ENCODE measurements around the gene SLC6A9. TPM values are rescaled to one million over a fixed set of nuclear protein-coding genes. Genes with fewer than 3 reads are reported as not detected.

The SLC6A9 gene
- 1 to 10 TPM; 1.9 to 2.3 TPM for total RNA-seq

- H3K27me3 Mint-ChIP-seq (ENCODE audit: low read depth): no peaks in the 10 kb centered on the region
- peak within 1 kb of the TSS; percentile 83 for H3K27ac Mint-ChIP-seq
- POLR2A ChIA-PET: interaction anchor here (1.0 kb wide), 1 partner anchor 38 kb away, joined by 5 read pairs; no protein-coding TSS in a partner anchor
- H3K4me1 Mint-ChIP-seq (ENCODE audit: low read depth): peaks cover 30% of the 10 kb centered on the region
- H3K4me3 Mint-ChIP-seq: peak within 1 kb of the TSS; percentile 80
- H3K9me3 Mint-ChIP-seq (ENCODE audit: insufficient read depth): no peaks in the 10 kb centered on the region
- DNase-seq: peak; percentile 46
- CTCF ChIA-PET: interaction anchor here (1.1 to 7.1 kb wide), 3 partner anchors 10 to 25 kb away, joined by 4 to 107 read pairs (median 5); no protein-coding TSS in a partner anchor
- no peaks in the 10 kb centered on the region for H3K36me3 Mint-ChIP-seq (ENCODE audit: low read depth)
- peak; percentile 4 for ATAC-seq
These were observed at the start of gene SLC6A9 for GRCh38 chr1:44031252-44032169. TSS of gene SLC6A9 (minus strand) at chr1:44031462. CDS start at chr1:44024277, 7,185 bp downstream.

- DNase-seq (no peak), ATAC-seq (no peak)
- no peaks in the 10 kb centered on the region for H3K9me3 Mint-ChIP-seq (ENCODE audit: insufficient read depth)
- no peak overlapping the region for H3K4me3 Mint-ChIP-seq
- peaks cover 24% of the 10 kb centered on the region for H3K27me3 Mint-ChIP-seq (ENCODE audit: low read depth)
- POLR2A ChIA-PET: no interaction called here
- no peaks in the 10 kb centered on the region for H3K36me3 Mint-ChIP-seq (ENCODE audit: low read depth)
- H3K4me1 Mint-ChIP-seq (ENCODE audit: low read depth): no peaks in the 10 kb centered on the region
- CTCF ChIA-PET: no interaction called here
- no peak overlapping the region for H3K27ac Mint-ChIP-seq
These were observed 48.3 kb upstream of the SLC6A9 start for GRCh38 chr1:44079566-44079965.

GRCh38 chr1:44078104-44078503 is 46.8 kb upstream of the SLC6A9 start:
- no peak overlapping the region for H3K4me3 Mint-ChIP-seq
- ATAC-seq: no peak
- no peak for DNase-seq
- H3K9me3 Mint-ChIP-seq (ENCODE audit: insufficient read depth): no peaks in the 10 kb centered on the region
- peaks cover 30% of the 10 kb centered on the region for H3K27me3 Mint-ChIP-seq (ENCODE audit: low read depth)
- ChIA-PET POLR2A (no interaction called here), CTCF (no interaction called here)
- H3K36me3 Mint-ChIP-seq (ENCODE audit: low read depth): no peaks in the 10 kb centered on the region
- no peaks in the 10 kb centered on the region for H3K4me1 Mint-ChIP-seq (ENCODE audit: low read depth)
- no peak overlapping the region for H3K27ac Mint-ChIP-seq

- Mint-ChIP-seq H3K9me3 (ENCODE audit: insufficient read depth) (no peaks in the 10 kb centered on the region), H3K36me3 (ENCODE audit: low read depth) (no peaks in the 10 kb centered on the region), H3K27ac (no peak overlapping the region), H3K4me3 (no peak overlapping the region), H3K27me3 (ENCODE audit: low read depth) (peaks cover 34% of the 10 kb centered on the region), H3K4me1 (ENCODE audit: low read depth) (no peaks in the 10 kb centered on the region)
- DNase-seq (no peak), ATAC-seq (no peak)
- CTCF ChIA-PET: no interaction called here
- POLR2A ChIA-PET: no interaction called here
These were observed 46.2 kb upstream of the SLC6A9 start for GRCh38 chr1:44077421-44077820.

GRCh38 chr1:44076066-44076465 is 44.8 kb upstream of the SLC6A9 start:
- DNase-seq (no peak), ATAC-seq (no peak)
- POLR2A ChIA-PET: interaction anchor here (0.6 kb wide), 1 partner anchor 23 kb away, joined by 3 read pairs; no protein-coding TSS in a partner anchor
- Mint-ChIP-seq H3K4me3 (no peak overlapping the region), H3K9me3 (ENCODE audit: insufficient read depth) (no peaks in the 10 kb centered on the region), H3K27ac (no peak overlapping the region), H3K27me3 (ENCODE audit: low read depth) (peaks cover 36% of the 10 kb centered on the region), H3K36me3 (ENCODE audit: low read depth) (no peaks in the 10 kb centered on the region), H3K4me1 (ENCODE audit: low read depth) (no peaks in the 10 kb centered on the region)
- CTCF ChIA-PET: no interaction called here

GRCh38 chr1:44074415-44074814 is 43.2 kb upstream of the SLC6A9 start:
- H3K36me3 Mint-ChIP-seq (ENCODE audit: low read depth): no peaks in the 10 kb centered on the region
- H3K27ac Mint-ChIP-seq: no peak overlapping the region
- ATAC-seq (no peak), DNase-seq (no peak)
- no peaks in the 10 kb centered on the region for H3K4me1 Mint-ChIP-seq (ENCODE audit: low read depth)
- POLR2A ChIA-PET: no interaction called here
- CTCF ChIA-PET: no interaction called here
- no peak overlapping the region for H3K4me3 Mint-ChIP-seq
- H3K9me3 Mint-ChIP-seq (ENCODE audit: insufficient read depth): no peaks in the 10 kb centered on the region
- peaks cover 37% of the 10 kb centered on the region for H3K27me3 Mint-ChIP-seq (ENCODE audit: low read depth)

- POLR2A ChIA-PET: no interaction called here
- Mint-ChIP-seq H3K4me3 (no peak overlapping the region), H3K9me3 (ENCODE audit: insufficient read depth) (no peaks in the 10 kb centered on the region), H3K4me1 (ENCODE audit: low read depth) (peaks cover 4% of the 10 kb centered on the region), H3K27ac (no peak overlapping the region), H3K36me3 (ENCODE audit: low read depth) (no peaks in the 10 kb centered on the region), H3K27me3 (ENCODE audit: low read depth) (peaks cover 33% of the 10 kb centered on the region)
- no peak for DNase-seq
- no peak for ATAC-seq
- CTCF ChIA-PET: interaction anchor here (0.7 kb wide), 1 partner anchor 19 kb away, joined by 3 read pairs; no protein-coding TSS in a partner anchor
These were observed 42.3 kb upstream of the SLC6A9 start for GRCh38 chr1:44073528-44073927.

GRCh38 chr1:44072821-44073220 is 41.6 kb upstream of the SLC6A9 start:
- Mint-ChIP-seq H3K27me3 (ENCODE audit: low read depth) (peaks cover 33% of the 10 kb centered on the region), H3K36me3 (ENCODE audit: low read depth) (no peaks in the 10 kb centered on the region), H3K27ac (no peak overlapping the region), H3K4me1 (ENCODE audit: low read depth) (peaks cover 6% of the 10 kb centered on the region), H3K9me3 (ENCODE audit: insufficient read depth) (no peaks in the 10 kb centered on the region), H3K4me3 (no peak overlapping the region)
- ChIA-PET CTCF (no interaction called here), POLR2A (no interaction called here)
- DNase-seq (no peak), ATAC-seq (no peak)

GRCh38 chr1:44072204-44072603 is 40.9 kb upstream of the SLC6A9 start:
- Mint-ChIP-seq H3K9me3 (ENCODE audit: insufficient read depth) (no peaks in the 10 kb centered on the region), H3K36me3 (ENCODE audit: low read depth) (no peaks in the 10 kb centered on the region), H3K27me3 (ENCODE audit: low read depth) (peaks cover 35% of the 10 kb centered on the region), H3K4me1 (ENCODE audit: low read depth) (peaks cover 6% of the 10 kb centered on the region), H3K4me3 (no peak overlapping the region), H3K27ac (no peak overlapping the region)
- ATAC-seq (no peak), DNase-seq (no peak)
- ChIA-PET POLR2A (no interaction called here), CTCF (no interaction called here)

GRCh38 chr1:44071461-44071860 is 40.2 kb upstream of the SLC6A9 start:
- no peak overlapping the region for H3K27ac Mint-ChIP-seq
- DNase-seq (no peak), ATAC-seq (no peak)
- H3K36me3 Mint-ChIP-seq (ENCODE audit: low read depth): no peaks in the 10 kb centered on the region
- peaks cover 35% of the 10 kb centered on the region for H3K27me3 Mint-ChIP-seq (ENCODE audit: low read depth)
- H3K4me3 Mint-ChIP-seq: no peak overlapping the region
- no peaks in the 10 kb centered on the region for H3K9me3 Mint-ChIP-seq (ENCODE audit: insufficient read depth)
- POLR2A ChIA-PET: no interaction called here
- CTCF ChIA-PET: no interaction called here
- peaks cover 6% of the 10 kb centered on the region for H3K4me1 Mint-ChIP-seq (ENCODE audit: low read depth)

- ChIA-PET CTCF (interaction anchor here (0.8 to 1.7 kb wide), 3 partner anchors 20 to 63 kb away, joined by 3 to 5 read pairs (median 3); no protein-coding TSS in a partner anchor), POLR2A (interaction anchor here (0.6 to 0.7 kb wide), 2 partner anchors 27 to 263 kb away, joined by 3 read pairs; no protein-coding TSS in a partner anchor)
- ATAC-seq (no peak), DNase-seq (no peak)
- Mint-ChIP-seq H3K4me1 (ENCODE audit: low read depth) (peaks cover 6% of the 10 kb centered on the region), H3K27ac (peak overlapping the region; percentile 56), H3K4me3 (no peak overlapping the region), H3K36me3 (ENCODE audit: low read depth) (no peaks in the 10 kb centered on the region), H3K27me3 (ENCODE audit: low read depth) (peaks cover 23% of the 10 kb centered on the region), H3K9me3 (ENCODE audit: insufficient read depth) (no peaks in the 10 kb centered on the region)
These were observed 37.2 kb upstream of the SLC6A9 start for GRCh38 chr1:44068442-44068921.

All from activated CD8-positive, alpha-beta T cell treated with anti-CD3 and anti-CD28 coated beads, Interleukin-2, amount 10 ng/mL, durations not matched to agents 7 days and 5 days (primary cell).